HepG2 (cell line): Measurements from ENCODE around the gene GBGT1. TPM values are rescaled to one million over a fixed set of nuclear protein-coding genes. Genes with fewer than 3 reads are reported as not detected.

ENCODE experiments used
- AKAP8 ChIP-seq: sonication (generic); formaldehyde crosslinking; IDR thresholded peaks from 2 replicates; pipeline ENCODE4 v1.5.1; 2020; ENCODE audit warnings: mild to moderate bottlenecking, missing genetic modification reagents
- ARNT ChIP-seq: fragments of 450-650 bp; IDR thresholded peaks from 2 replicates; pipeline ENCODE4 v1.6.1; 2017
- FOXO4 ChIP-seq: sonication (generic); formaldehyde crosslinking; conservative IDR thresholded peaks from 2 replicates; pipeline ENCODE4 v1.8.1; 2023; ENCODE audit warnings: missing genetic modification reagents
- HMGA1 ChIP-seq: sonication (generic); formaldehyde crosslinking; conservative IDR thresholded peaks from 2 replicates; pipeline ENCODE4 v1.4.0; 2020; ENCODE audit warnings: missing genetic modification reagents
- HOMEZ ChIP-seq: IDR thresholded peaks from 2 replicates; pipeline ENCODE4 v1.6.1; 2016; ENCODE audit warnings: low read depth
- KDM5A ChIP-seq: fragments of 200-600 bp; sonication (generic); IDR thresholded peaks from 2 replicates; pipeline ENCODE4 v1.7.0; 2018; ENCODE audit warnings: antibody characterized with exemption, mild to moderate bottlenecking, low read length, borderline replicate concordance
- SCMH1 ChIP-seq: sonication (generic); formaldehyde crosslinking; IDR thresholded peaks from 2 replicates; pipeline ENCODE4 v1.9.0; 2021; ENCODE audit warnings: missing genetic modification reagents, mild to moderate bottlenecking, borderline replicate concordance
- SP140L ChIP-seq: sonication (generic); formaldehyde crosslinking; IDR thresholded peaks from 2 replicates; pipeline ENCODE4 v1.4.0; 2020; ENCODE audit warnings: missing genetic modification reagents, borderline replicate concordance
- SUZ12 ChIP-seq: fragments of 150-350 bp; IDR thresholded peaks from 2 replicates; pipeline ENCODE4 v1.6.1; 2014; ENCODE audit warnings: low read depth, low read length
- THAP11 ChIP-seq: IDR thresholded peaks from 2 replicates; pipeline ENCODE4 v1.6.1; 2016; ENCODE audit warnings: missing biosample characterization, missing genetic modification reagents
- ZBTB14 ChIP-seq: sonication (generic); formaldehyde crosslinking; IDR thresholded peaks from 2 replicates; pipeline ENCODE4 v1.4.0; 2020; ENCODE audit warnings: missing genetic modification reagents
- ZBTB7A ChIP-seq: sonication (generic); formaldehyde crosslinking; IDR thresholded peaks from 2 replicates; pipeline ENCODE4 v1.8.0; 2022; ENCODE audit warnings: mild to moderate bottlenecking, missing genetic modification reagents
- ZFY ChIP-seq: sonication (generic); formaldehyde crosslinking; IDR thresholded peaks from 2 replicates; pipeline ENCODE4 v1.4.0; 2020; ENCODE audit warnings: missing genetic modification reagents
- ZMYM4 ChIP-seq: sonication (generic); formaldehyde crosslinking; IDR thresholded peaks from 2 replicates; pipeline ENCODE4 v1.8.1; 2023; ENCODE audit warnings: mild to moderate bottlenecking, missing genetic modification reagents
- ZNF264 ChIP-seq: sonication (generic); formaldehyde crosslinking; IDR thresholded peaks from 2 replicates; pipeline ENCODE4 v1.4.0; 2020; ENCODE audit warnings: missing genetic modification reagents
- ZNF512B ChIP-seq: sonication (generic); formaldehyde crosslinking; IDR thresholded peaks from 2 replicates; pipeline ENCODE4 v1.5.1; 2020; ENCODE audit warnings: missing genetic modification reagents, mild to moderate bottlenecking, borderline replicate concordance
- ZNF570 ChIP-seq: sonication (generic); formaldehyde crosslinking; IDR thresholded peaks from 2 replicates; pipeline ENCODE4 v1.4.0; 2020; ENCODE audit warnings: mild to moderate bottlenecking, missing genetic modification reagents, borderline replicate concordance
- ZNF619 ChIP-seq: sonication (generic); formaldehyde crosslinking; IDR thresholded peaks from 2 replicates; pipeline ENCODE4 v1.4.0; 2020; ENCODE audit warnings: mild to moderate bottlenecking, missing genetic modification reagents
- ZNF672 ChIP-seq: sonication (generic); formaldehyde crosslinking; IDR thresholded peaks from 2 replicates; pipeline ENCODE4 v1.8.1; 2022; ENCODE audit warnings: missing genetic modification reagents
- ZNF766 ChIP-seq: sonication (generic); formaldehyde crosslinking; IDR thresholded peaks from 2 replicates; pipeline ENCODE4 v1.5.0; 2020; ENCODE audit warnings: missing genetic modification reagents, borderline replicate concordance
- ZNF772 ChIP-seq: sonication (generic); formaldehyde crosslinking; IDR thresholded peaks from 2 replicates; pipeline ENCODE4 v1.5.0; 2020; ENCODE audit warnings: mild to moderate bottlenecking, missing genetic modification reagents
- polyA plus RNA-seq, 8 experiments: library from polyadenylated mRNA; depleted of rRNA in 3 of 8; stranded (reverse) in 7 of 8; unstranded in 1 of 8; fragments of >200 nt; fragmentation: Illumina TruSeq in 4 of 8; extraction: Trizol in 4 of 8; gene quantifications; 2 replicates each; pipeline versions ENCODE4 v1.2.1 to v1.2.3, GENCODE V29; 2011 to 2016; ENCODE audit warnings: low read depth in 4 of 8, missing spikeins in 1 of 8, mixed read lengths in 1 of 8; ENCODE audit not compliant: insufficient read depth in 1 of 8
- total RNA-seq, 5 experiments: library from RNA; depleted of rRNA; stranded (reverse); fragments of >200 nt; fragmentation: Illumina TruSeq; extraction: Trizol; gene quantifications; 2 replicates each; pipeline ENCODE4 v1.2.3, GENCODE V29; 2016; ENCODE audit warnings: low read depth in 1 of 5
- TF ChIP-seq, protein P1 (sequence below): IDR thresholded peaks from 2 replicates; pipeline ENCODE4 v1.6.1; 2016; ENCODE audit warnings: mild to moderate bottlenecking

Gene GBGT1
- total and polyA plus RNA-seq, 2 of the 13 experiments (the other 11 are each of a cell fraction or from before 2014, with no cell fraction given), result not detected

GRCh38 chr9:133149130-133150015 lies 14.3 kb downstream of the GBGT1 start (continued):
- TF ChIP-seq ZFY (CRISPR knock-in tag) (peak; percentile 79), ZNF512B (CRISPR knock-in tag) (no peak), SUZ12 (no peak), AKAP8 (CRISPR knock-in tag) (no peak), THAP11 (peak; percentile 75), ZNF766 (0 out of 2 replicates have a peak, but pooled peaks have one; percentile 33), ZNF772 (CRISPR knock-in tag) (peak; percentile 94), ZNF619 (CRISPR knock-in tag) (0 out of 2 replicates have a peak, but pooled peaks have one; percentile 19), SP140L (CRISPR knock-in tag) (no peak), ZBTB14 (CRISPR knock-in tag) (peak; percentile 99), FOXO4 (CRISPR knock-in tag) (no peak), ZNF264 (CRISPR knock-in tag) (no peak), HMGA1 (CRISPR knock-in tag) (no peak), KDM5A (peak; percentile 47; the same call in 1 of the 2 replicates), ZMYM4 (CRISPR knock-in tag) (peak; percentile 32; the same call in 1 of the 2 replicates), ZNF570 (CRISPR knock-in tag) (no peak), ARNT (no peak), ZNF672 (CRISPR knock-in tag) (no peak), HOMEZ (no peak), SCMH1 (no peak), ZBTB7A (CRISPR knock-in tag) (peak; percentile 36; the same call in 1 of the 2 replicates)
- TF ChIP-seq, protein P1, sequence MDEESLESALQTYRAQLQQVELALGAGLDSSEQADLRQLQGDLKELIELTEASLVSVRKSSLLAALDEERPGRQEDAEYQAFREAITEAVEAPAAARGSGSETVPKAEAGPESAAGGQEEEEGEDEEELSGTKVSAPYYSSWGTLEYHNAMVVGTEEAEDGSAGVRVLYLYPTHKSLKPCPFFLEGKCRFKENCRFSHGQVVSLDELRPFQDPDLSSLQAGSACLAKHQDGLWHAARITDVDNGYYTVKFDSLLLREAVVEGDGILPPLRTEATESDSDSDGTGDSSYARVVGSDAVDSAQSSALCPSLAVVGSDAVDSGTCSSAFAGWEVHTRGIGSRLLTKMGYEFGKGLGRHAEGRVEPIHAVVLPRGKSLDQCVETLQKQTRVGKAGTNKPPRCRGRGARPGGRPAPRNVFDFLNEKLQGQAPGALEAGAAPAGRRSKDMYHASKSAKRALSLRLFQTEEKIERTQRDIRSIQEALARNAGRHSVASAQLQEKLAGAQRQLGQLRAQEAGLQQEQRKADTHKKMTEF (CRISPR knock-in tag), result 0 out of 2 replicates have a peak, but pooled peaks have one; percentile 52
